ENCODE measurements around the gene SCNN1A.

DNA sequence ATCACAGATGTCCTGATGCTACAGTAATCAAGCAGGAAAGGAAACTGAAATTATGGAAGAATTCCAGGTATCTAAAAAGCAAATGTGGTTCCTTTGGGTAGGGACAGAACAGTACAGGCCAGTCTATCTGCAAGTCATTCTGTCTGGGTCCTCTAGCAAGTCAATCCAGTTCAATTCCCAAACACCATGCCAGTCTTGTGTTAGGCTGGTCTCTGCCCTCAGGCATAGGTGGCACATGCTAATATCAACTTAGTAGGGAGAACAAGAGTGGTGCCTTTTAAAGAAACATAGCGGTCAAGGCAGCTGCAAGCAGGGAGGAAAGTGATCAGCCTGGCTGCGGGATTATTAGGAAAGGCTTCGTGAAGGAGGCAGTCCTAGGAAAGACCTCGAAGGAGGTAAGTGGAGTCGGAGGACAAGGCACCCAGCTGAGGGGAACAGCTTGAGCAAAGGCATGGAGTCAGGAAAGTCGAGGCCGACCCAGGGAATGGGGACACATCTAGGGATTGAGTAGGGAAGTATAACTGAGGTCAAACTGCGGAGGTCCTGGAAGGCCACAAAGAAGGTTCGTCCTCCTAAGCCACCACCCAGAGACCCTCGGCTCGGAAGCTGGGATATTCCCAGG, 68.7 kb downstream of the SCNN1A start:
- TF ChIP-seq EZH2 (IDR thresholded peaks at IDR 0.05; ENCODE audit: borderline replicate concordance, low read length) (no peak), CTCF (IDR thresholded peaks at IDR 0.05; ENCODE audit: low read length) (no peak)

All from OCI-LY1 (cell line).